ENCODE data around the gene PTPRG. TPM values are rescaled to one million over a fixed set of nuclear protein-coding genes. Genes with fewer than 3 reads are reported as not detected.

PTPRG gene
- total RNA-seq, 2 experiments from 2014 or later = 0.03 to 0.05 TPM

DNA sequence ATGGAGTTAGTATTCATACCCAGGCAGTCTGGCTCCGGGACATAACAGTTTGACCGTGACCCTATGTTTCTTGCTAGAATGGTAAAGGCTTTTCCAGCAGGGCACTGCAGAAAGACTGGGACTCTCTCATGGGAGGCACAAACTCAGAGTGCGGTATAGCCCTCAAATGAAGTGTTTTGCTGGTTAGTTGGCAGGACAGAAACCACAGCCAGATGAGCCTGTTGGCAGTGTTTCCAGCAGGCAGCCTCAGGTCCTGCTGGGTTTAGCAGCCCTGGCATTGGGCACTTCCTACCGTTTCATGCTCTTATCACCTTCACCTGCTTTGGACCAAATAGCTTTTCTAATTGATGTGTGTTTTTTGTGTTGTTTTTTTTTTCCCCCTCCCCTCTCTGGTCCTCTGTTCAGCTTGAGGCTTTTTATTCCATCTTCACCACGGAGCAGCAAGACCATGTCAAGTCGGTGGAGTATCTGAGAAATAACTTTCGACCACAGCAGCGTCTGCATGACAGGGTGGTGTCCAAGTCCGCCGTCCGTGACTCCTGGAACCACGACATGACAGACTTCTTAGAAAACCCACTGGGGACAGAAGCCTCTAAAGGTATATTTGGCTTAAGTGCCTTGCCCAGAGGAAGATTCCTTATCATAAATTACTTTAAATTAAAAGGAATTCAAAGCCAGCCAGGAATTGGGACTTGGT is 606.3 kb downstream of the PTPRG start:
- POLR2A ChIA-PET = no interaction called here
- Mint-ChIP-seq H3K36me3 (ENCODE audit: low read depth) (no peaks in the 10 kb centered on the region), H3K27me3 (no peaks in the 10 kb centered on the region), H3K9me3 (peaks cover 2% of the 10 kb centered on the region), H3K4me3 (no peak overlapping the region), H3K4me1 (ENCODE audit: low read depth) (no peaks in the 10 kb centered on the region), H3K27ac (no peak overlapping the region)
- Histone ChIP-seq H3K36me3 (ENCODE audit: insufficient read depth, low read length) (no peaks in the 10 kb centered on the region), H3K4me3 (ENCODE audit: low read length) (no peak overlapping the region), H3K27ac (ENCODE audit: low read depth in 1 of 2, low read length in 2 of 2) (no peak overlapping the region), H3K9me3 (ENCODE audit: control insufficient read depth in 1 of 2, insufficient read depth in 1 of 2, low read length in 2 of 2) (peaks cover 3 to 6% of the 10 kb centered on the region in 2 experiments), H3K27me3 (ENCODE audit: control insufficient read depth in 1 of 2, insufficient read depth in 2 of 2, low read length in 2 of 2) (no peaks in the 10 kb centered on the region), H3K4me1 (ENCODE audit: insufficient read depth, low read length) (no peaks in the 10 kb centered on the region)
- DNase-seq (no peak), ATAC-seq (ENCODE audit: poor library complexity) (no peak)
- CTCF ChIA-PET = no interaction called here
- intact Hi-C loops (cut with DNase I, micrococcal nuclease) = no loop called here
- TF ChIP-seq, protein P1, sequence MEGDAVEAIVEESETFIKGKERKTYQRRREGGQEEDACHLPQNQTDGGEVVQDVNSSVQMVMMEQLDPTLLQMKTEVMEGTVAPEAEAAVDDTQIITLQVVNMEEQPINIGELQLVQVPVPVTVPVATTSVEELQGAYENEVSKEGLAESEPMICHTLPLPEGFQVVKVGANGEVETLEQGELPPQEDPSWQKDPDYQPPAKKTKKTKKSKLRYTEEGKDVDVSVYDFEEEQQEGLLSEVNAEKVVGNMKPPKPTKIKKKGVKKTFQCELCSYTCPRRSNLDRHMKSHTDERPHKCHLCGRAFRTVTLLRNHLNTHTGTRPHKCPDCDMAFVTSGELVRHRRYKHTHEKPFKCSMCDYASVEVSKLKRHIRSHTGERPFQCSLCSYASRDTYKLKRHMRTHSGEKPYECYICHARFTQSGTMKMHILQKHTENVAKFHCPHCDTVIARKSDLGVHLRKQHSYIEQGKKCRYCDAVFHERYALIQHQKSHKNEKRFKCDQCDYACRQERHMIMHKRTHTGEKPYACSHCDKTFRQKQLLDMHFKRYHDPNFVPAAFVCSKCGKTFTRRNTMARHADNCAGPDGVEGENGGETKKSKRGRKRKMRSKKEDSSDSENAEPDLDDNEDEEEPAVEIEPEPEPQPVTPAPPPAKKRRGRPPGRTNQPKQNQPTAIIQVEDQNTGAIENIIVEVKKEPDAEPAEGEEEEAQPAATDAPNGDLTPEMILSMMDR (IDR thresholded peaks at IDR 0.05) = no peak

DNA sequence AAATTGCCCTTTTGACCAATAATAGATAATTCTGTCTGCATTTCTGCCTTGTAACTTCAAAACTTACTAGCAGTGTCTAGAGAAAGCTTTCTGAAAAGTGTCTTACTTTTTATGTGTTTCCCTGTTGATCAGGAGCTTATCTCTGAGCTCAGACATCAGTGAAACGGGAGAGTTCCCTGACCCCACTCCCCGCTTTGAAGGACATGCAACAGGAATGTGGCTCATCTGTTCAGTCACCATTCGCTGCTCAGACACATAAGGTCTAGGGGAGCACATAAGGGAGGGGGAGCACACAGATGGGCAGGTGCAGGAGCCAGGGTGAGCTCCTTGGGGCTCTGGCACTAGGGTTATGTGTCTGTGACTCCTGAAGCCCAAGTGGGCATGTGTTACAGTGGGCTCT is 607.0 kb downstream of the PTPRG start:
- POLR2A ChIA-PET = no interaction called here
- intact Hi-C loops (cut with DNase I, micrococcal nuclease) = no loop called here
- no peaks in the 10 kb centered on the region for H3K4me1 ChIP-seq (ENCODE audit: insufficient read depth, low read length)
- no peaks in the 10 kb centered on the region for H3K27me3 ChIP-seq (ENCODE audit: control insufficient read depth in 1 of 2, insufficient read depth in 2 of 2, low read length in 2 of 2)
- Mint-ChIP-seq H3K9me3 (peaks cover 2% of the 10 kb centered on the region), H3K27me3 (peaks cover 2% of the 10 kb centered on the region), H3K4me1 (ENCODE audit: low read depth) (no peaks in the 10 kb centered on the region), H3K27ac (no peak overlapping the region), H3K4me3 (no peak overlapping the region), H3K36me3 (ENCODE audit: low read depth) (no peaks in the 10 kb centered on the region)
- peaks cover 3 to 6% of the 10 kb centered on the region in 2 experiments for H3K9me3 ChIP-seq (ENCODE audit: control insufficient read depth in 1 of 2, insufficient read depth in 1 of 2, low read length in 2 of 2)
- no peak overlapping the region for H3K27ac ChIP-seq (ENCODE audit: low read depth in 1 of 2, low read length in 2 of 2)
- ATAC-seq (ENCODE audit: poor library complexity) (no peak), DNase-seq (no peak)
- H3K36me3 ChIP-seq (ENCODE audit: insufficient read depth, low read length) = no peaks in the 10 kb centered on the region
- H3K4me3 ChIP-seq (ENCODE audit: low read length) = no peak overlapping the region
- TF ChIP-seq, protein P1 (IDR thresholded peaks at IDR 0.05) = no peak
- CTCF ChIA-PET = no interaction called here

DNA sequence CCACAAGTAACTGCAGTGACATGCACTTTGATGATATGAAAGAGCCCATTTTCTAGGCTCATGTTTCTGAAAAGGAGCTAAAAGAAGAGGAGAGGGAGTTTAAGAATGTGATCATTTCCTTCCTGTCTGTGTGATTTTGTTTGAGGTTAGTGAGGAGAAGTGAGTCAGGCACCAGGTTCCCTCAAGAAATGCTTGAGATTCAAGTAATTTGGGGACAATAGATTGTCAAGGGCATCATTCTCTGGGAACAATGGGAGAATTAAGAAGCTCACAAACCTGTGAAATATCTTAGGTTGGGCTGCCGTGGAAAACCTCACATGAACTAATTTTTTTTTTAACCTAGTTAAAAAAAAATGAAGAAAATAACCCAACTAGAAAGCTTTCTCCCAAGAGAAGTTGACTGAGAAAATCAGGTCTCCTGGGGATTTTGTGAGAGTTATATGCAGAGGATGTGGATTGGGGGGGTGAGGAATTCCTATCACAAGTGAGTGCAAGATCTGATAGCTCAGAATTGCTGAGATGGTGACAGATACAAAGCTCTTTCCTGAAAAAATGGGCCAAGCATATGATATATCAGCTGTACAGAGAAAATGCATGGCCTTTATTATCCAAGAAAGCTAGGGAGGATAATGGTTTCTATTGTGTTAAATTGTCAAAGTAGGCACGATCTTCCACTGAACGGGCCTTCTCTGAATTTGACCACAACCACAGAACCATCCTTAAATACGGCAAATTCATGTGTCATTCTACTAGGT is 608.7 kb downstream of the PTPRG start:
- Mint-ChIP-seq H3K36me3 (ENCODE audit: low read depth) (no peaks in the 10 kb centered on the region), H3K9me3 (peaks cover 2% of the 10 kb centered on the region), H3K27me3 (peaks cover 9% of the 10 kb centered on the region), H3K4me3 (no peak overlapping the region), H3K4me1 (ENCODE audit: low read depth) (no peaks in the 10 kb centered on the region), H3K27ac (no peak overlapping the region)
- no peaks in the 10 kb centered on the region for H3K27me3 ChIP-seq (ENCODE audit: control insufficient read depth in 1 of 2, insufficient read depth in 2 of 2, low read length in 2 of 2)
- H3K27ac ChIP-seq (ENCODE audit: low read depth in 1 of 2, low read length in 2 of 2) = no peak overlapping the region
- CTCF ChIA-PET = no interaction called here
- H3K36me3 ChIP-seq (ENCODE audit: insufficient read depth, low read length) = no peaks in the 10 kb centered on the region
- DNase-seq (no peak), ATAC-seq (ENCODE audit: poor library complexity) (no peak)
- H3K9me3 ChIP-seq (ENCODE audit: control insufficient read depth in 1 of 2, insufficient read depth in 1 of 2, low read length in 2 of 2) = peaks cover 3 to 6% of the 10 kb centered on the region in 2 experiments
- H3K4me3 ChIP-seq (ENCODE audit: low read length) = no peak overlapping the region
- no peaks in the 10 kb centered on the region for H3K4me1 ChIP-seq (ENCODE audit: insufficient read depth, low read length)
- POLR2A ChIA-PET = no interaction called here
- TF ChIP-seq, protein P1 (IDR thresholded peaks at IDR 0.05) = no peak
- intact Hi-C loops (cut with DNase I, micrococcal nuclease) = no loop called here

Data from CD4-positive, alpha-beta T cell (primary cell).